ENCODE results near the gene FSTL4. TPM values are rescaled to one million over a fixed set of nuclear protein-coding genes. Genes with fewer than 3 reads are reported as not detected.

The FSTL4 gene
- polyA plus RNA-seq, 1 donor from 2014 or later, result 0.57 TPM

DNA sequence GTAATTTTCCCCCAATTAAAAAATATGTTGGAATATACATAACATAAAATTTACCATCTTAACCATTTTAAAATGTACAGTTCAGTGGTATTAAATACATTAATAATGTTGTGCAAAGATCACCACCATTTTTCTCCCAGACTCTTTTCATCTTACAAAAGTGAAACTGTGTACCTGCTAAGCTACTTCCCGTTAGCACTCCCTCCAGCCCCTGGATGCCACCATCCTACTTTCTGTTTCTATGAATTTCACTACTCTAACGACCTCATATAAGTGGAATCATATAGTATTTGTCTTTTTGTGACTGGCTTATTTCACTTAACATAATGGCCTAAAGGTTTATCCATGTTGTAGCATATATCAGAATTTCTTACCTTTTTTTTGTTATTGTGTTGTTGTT, 447.6 kb downstream of the FSTL4 start:
- H2AFZ ChIP-seq (ENCODE audit: low read depth, low read length), result no peak overlapping the region
- H3K9me3 ChIP-seq (ENCODE audit: low read length), result no peaks in the 10 kb centered on the region
- TF ChIP-seq SMC3 (conservative IDR thresholded peaks at IDR 0.05; ENCODE audit: poor library complexity) (no peak), MXI1 (conservative IDR thresholded peaks at IDR 0.05; ENCODE audit: poor library complexity, severe bottlenecking) (no peak), EP300 (conservative IDR thresholded peaks at IDR 0.05; ENCODE audit: poor library complexity, severe bottlenecking) (no peak), RAD21 (conservative IDR thresholded peaks at IDR 0.05) (no peak), EZH2 (IDR thresholded peaks at IDR 0.05; ENCODE audit: borderline replicate concordance, insufficient read depth, low read length, poor library complexity, severe bottlenecking) (no peak), POLR2AphosphoS5 (IDR thresholded peaks at IDR 0.05) (no peak), TAF1 (IDR thresholded peaks at IDR 0.05; ENCODE audit: low read depth) (no peak)
- TF ChIP-seq, protein P1, sequence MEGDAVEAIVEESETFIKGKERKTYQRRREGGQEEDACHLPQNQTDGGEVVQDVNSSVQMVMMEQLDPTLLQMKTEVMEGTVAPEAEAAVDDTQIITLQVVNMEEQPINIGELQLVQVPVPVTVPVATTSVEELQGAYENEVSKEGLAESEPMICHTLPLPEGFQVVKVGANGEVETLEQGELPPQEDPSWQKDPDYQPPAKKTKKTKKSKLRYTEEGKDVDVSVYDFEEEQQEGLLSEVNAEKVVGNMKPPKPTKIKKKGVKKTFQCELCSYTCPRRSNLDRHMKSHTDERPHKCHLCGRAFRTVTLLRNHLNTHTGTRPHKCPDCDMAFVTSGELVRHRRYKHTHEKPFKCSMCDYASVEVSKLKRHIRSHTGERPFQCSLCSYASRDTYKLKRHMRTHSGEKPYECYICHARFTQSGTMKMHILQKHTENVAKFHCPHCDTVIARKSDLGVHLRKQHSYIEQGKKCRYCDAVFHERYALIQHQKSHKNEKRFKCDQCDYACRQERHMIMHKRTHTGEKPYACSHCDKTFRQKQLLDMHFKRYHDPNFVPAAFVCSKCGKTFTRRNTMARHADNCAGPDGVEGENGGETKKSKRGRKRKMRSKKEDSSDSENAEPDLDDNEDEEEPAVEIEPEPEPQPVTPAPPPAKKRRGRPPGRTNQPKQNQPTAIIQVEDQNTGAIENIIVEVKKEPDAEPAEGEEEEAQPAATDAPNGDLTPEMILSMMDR (IDR thresholded peaks at IDR 0.05; ENCODE audit: poor library complexity, severe bottlenecking), result no peak
- TF ChIP-seq, protein P2, sequence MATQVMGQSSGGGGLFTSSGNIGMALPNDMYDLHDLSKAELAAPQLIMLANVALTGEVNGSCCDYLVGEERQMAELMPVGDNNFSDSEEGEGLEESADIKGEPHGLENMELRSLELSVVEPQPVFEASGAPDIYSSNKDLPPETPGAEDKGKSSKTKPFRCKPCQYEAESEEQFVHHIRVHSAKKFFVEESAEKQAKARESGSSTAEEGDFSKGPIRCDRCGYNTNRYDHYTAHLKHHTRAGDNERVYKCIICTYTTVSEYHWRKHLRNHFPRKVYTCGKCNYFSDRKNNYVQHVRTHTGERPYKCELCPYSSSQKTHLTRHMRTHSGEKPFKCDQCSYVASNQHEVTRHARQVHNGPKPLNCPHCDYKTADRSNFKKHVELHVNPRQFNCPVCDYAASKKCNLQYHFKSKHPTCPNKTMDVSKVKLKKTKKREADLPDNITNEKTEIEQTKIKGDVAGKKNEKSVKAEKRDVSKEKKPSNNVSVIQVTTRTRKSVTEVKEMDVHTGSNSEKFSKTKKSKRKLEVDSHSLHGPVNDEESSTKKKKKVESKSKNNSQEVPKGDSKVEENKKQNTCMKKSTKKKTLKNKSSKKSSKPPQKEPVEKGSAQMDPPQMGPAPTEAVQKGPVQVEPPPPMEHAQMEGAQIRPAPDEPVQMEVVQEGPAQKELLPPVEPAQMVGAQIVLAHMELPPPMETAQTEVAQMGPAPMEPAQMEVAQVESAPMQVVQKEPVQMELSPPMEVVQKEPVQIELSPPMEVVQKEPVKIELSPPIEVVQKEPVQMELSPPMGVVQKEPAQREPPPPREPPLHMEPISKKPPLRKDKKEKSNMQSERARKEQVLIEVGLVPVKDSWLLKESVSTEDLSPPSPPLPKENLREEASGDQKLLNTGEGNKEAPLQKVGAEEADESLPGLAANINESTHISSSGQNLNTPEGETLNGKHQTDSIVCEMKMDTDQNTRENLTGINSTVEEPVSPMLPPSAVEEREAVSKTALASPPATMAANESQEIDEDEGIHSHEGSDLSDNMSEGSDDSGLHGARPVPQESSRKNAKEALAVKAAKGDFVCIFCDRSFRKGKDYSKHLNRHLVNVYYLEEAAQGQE (IDR thresholded peaks at IDR 0.05; ENCODE audit: borderline replicate concordance), result no peak
- H3K36me3 ChIP-seq (ENCODE audit: insufficient read depth, low read length), result no peaks in the 10 kb centered on the region
- H3F3A ChIP-seq (ENCODE audit: insufficient read depth, low read length, poor library complexity, severe bottlenecking), result no peaks in the 10 kb centered on the region
- H3K79me2 ChIP-seq (replicated peaks; ENCODE audit: insufficient read depth, low read length), result no peaks in the 10 kb centered on the region
- H3K9ac ChIP-seq (ENCODE audit: low read length), result no peak overlapping the region
- no peaks in the 10 kb centered on the region for H3K27me3 ChIP-seq (ENCODE audit: insufficient read depth, low read depth, low read length)
- H3K4me2 ChIP-seq (ENCODE audit: low read length), result no peak overlapping the region
- H4K20me1 ChIP-seq (ENCODE audit: insufficient read depth), result no peaks in the 10 kb centered on the region
- H3K9me2 ChIP-seq (ENCODE audit: insufficient read depth, low read length), result no peaks in the 10 kb centered on the region
- no peak overlapping the region for H3K27ac ChIP-seq (ENCODE audit: low read length)
- H3K4me3 ChIP-seq (ENCODE audit: low read length), result no peak overlapping the region

DNA sequence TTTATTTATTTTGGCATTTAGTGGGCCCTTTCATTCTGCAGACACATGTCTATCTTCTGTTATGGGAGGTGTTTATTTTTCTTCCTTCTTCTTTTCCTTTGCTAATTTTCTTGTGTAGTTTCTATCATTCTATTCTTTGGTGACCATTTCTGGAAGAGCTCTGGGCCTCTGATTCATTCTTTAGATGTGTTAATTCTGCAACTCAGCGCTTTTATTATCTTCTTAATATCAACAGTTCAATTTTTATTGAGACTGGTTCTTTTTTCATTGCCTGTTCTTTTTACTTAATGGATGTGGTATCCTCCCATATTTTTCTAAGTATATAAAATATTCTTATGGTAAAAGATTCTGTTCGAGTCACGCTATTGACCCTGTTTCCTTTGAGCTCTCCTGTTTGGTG, 448.5 kb downstream of the FSTL4 start:
- TF ChIP-seq RAD21 (conservative IDR thresholded peaks at IDR 0.05), result no peak
- TF ChIP-seq POLR2AphosphoS5 (IDR thresholded peaks at IDR 0.05), result no peak
- TF ChIP-seq EP300 (conservative IDR thresholded peaks at IDR 0.05; ENCODE audit: poor library complexity, severe bottlenecking), result no peak
- TF ChIP-seq, protein P2 (IDR thresholded peaks at IDR 0.05; ENCODE audit: borderline replicate concordance), result no peak
- TF ChIP-seq, protein P1 (IDR thresholded peaks at IDR 0.05; ENCODE audit: poor library complexity, severe bottlenecking), result no peak
- no peak for TF ChIP-seq EZH2 (IDR thresholded peaks at IDR 0.05; ENCODE audit: borderline replicate concordance, insufficient read depth, low read length, poor library complexity, severe bottlenecking)
- TF ChIP-seq MXI1 (conservative IDR thresholded peaks at IDR 0.05; ENCODE audit: poor library complexity, severe bottlenecking), result no peak
- no peak for TF ChIP-seq SMC3 (conservative IDR thresholded peaks at IDR 0.05; ENCODE audit: poor library complexity)
- TF ChIP-seq TAF1 (IDR thresholded peaks at IDR 0.05; ENCODE audit: low read depth), result no peak
- no peaks in the 10 kb centered on the region for H4K20me1 ChIP-seq (ENCODE audit: insufficient read depth)
- H3K9me3 ChIP-seq (ENCODE audit: low read length), result no peaks in the 10 kb centered on the region

More for the DNA sequence above, 448.5 kb downstream of the FSTL4 start:
- no peak overlapping the region for H3K9ac ChIP-seq (ENCODE audit: low read length)
- no peak overlapping the region for H3K4me3 ChIP-seq (ENCODE audit: low read length)
- H3K27me3 ChIP-seq (ENCODE audit: insufficient read depth, low read depth, low read length), result no peaks in the 10 kb centered on the region
- no peak overlapping the region for H2AFZ ChIP-seq (ENCODE audit: low read depth, low read length)
- H3K9me2 ChIP-seq (ENCODE audit: insufficient read depth, low read length), result no peaks in the 10 kb centered on the region
- no peak overlapping the region for H3K4me2 ChIP-seq (ENCODE audit: low read length)
- H3K79me2 ChIP-seq (replicated peaks; ENCODE audit: insufficient read depth, low read length), result no peaks in the 10 kb centered on the region
- no peak overlapping the region for H3K27ac ChIP-seq (ENCODE audit: low read length)
- no peaks in the 10 kb centered on the region for H3F3A ChIP-seq (ENCODE audit: insufficient read depth, low read length, poor library complexity, severe bottlenecking)
- H3K36me3 ChIP-seq (ENCODE audit: insufficient read depth, low read length), result no peaks in the 10 kb centered on the region

All from neural cell (in vitro differentiated cells).